K562 (cell line): ENCODE measurements around the gene N4BP2. TPM values are rescaled to one million over a fixed set of nuclear protein-coding genes. Genes with fewer than 3 reads are reported as not detected.

ENCODE experiments used
- BRD4 ChIP-seq: fragments of 200-600 bp; sonication (generic); IDR thresholded peaks from 2 replicates; pipeline ENCODE4 v1.6.1; 2017; ENCODE audit warnings: inconsistent platforms
- CREM ChIP-seq: IDR thresholded peaks from 2 replicates; pipeline ENCODE4 v1.6.1; 2014; ENCODE audit warnings: antibody characterized with exemption, low read depth
- E2F3 ChIP-seq: fragments of 250-450 bp; sonication (Bioruptor Pico); IDR thresholded peaks from 2 replicates; pipeline ENCODE4 v1.4.0; 2020; ENCODE audit warnings: mild to moderate bottlenecking
- SIRT6 ChIP-seq: IDR thresholded peaks from one replicate; pipeline ENCODE4 v1.6.1; 2012; ENCODE audit warnings: low read depth, mild to moderate bottlenecking, control low read depth, inconsistent platforms, low read length, moderate library complexity
- SMAD4 ChIP-seq: fragments of 250-450 bp; sonication (Bioruptor Pico); conservative IDR thresholded peaks from 2 replicates; pipeline ENCODE4 v1.8.0; 2021; ENCODE audit warnings: inconsistent platforms, mild to moderate bottlenecking, moderate library complexity
- SMARCE1 ChIP-seq: fragments of 450-650 bp; IDR thresholded peaks from 2 replicates; pipeline ENCODE4 v1.7.1; 2016; ENCODE audit warnings: mild to moderate bottlenecking
- STAG1 ChIP-seq: sonication (generic); formaldehyde crosslinking; IDR thresholded peaks from 2 replicates; pipeline ENCODE4 v1.5.0; 2020; ENCODE audit warnings: missing genetic modification reagents, borderline replicate concordance
- TAF1 ChIP-seq: IDR thresholded peaks from 2 replicates; pipeline ENCODE4 v1.6.1; 2011; ENCODE audit warnings: mild to moderate bottlenecking, low read length, moderate library complexity; ENCODE audit not compliant: insufficient read depth, control insufficient read depth, severe bottlenecking; ENCODE audit errors: extremely low read depth
- TOE1 ChIP-seq, 2 experiments: fragments of 450-650 bp in 1 of 2; sonication (generic) in 1 of 2; formaldehyde crosslinking in 1 of 2; IDR thresholded peaks; 2 replicates each; pipeline versions ENCODE4 v1.7.1 to v1.8.0; 2016 to 2022; ENCODE audit warnings: borderline replicate concordance in 2 of 2, mild to moderate bottlenecking in 2 of 2, antibody characterized with exemption in 1 of 2, inconsistent platforms in 1 of 2, low read depth in 1 of 2, missing genetic modification reagents in 1 of 2, moderate library complexity in 1 of 2
- polyA plus RNA-seq, 8 experiments: library from polyadenylated mRNA; depleted of rRNA in 4 of 8; stranded (reverse) in 5 of 8; unstranded in 3 of 8; fragments of >200 nt; fragmentation: Nextera tagmentation in 2 of 8; fragmentation: Illumina TruSeq in 1 of 8; extraction: Ambion mirVana in 2 of 8; extraction: Trizol in 1 of 8; gene quantifications; 2 replicates each; pipeline versions ENCODE4 v1.2.1 to v1.2.3, GENCODE V29; 2011 to 2014; ENCODE audit warnings: inconsistent platforms in 1 of 8, missing spikeins in 1 of 8
- total RNA-seq, 7 experiments: library from RNA; depleted of rRNA in 6 of 7; stranded (reverse); fragments of >200 nt in 6 of 7; fragmentation: Illumina TruSeq in 2 of 7; extraction: Trizol in 2 of 7; gene quantifications; 2 replicates each; pipeline versions ENCODE4 v1.2.1 to v1.2.3, GENCODE V29; 2011 to 2021; ENCODE audit warnings: low replicate concordance in 1 of 7
- TF ChIP-seq, protein P1 (sequence below): sonication (generic); formaldehyde crosslinking; IDR thresholded peaks from 2 replicates; pipeline ENCODE4 v1.8.0; 2023; ENCODE audit warnings: missing genetic modification reagents, mild to moderate bottlenecking, borderline replicate concordance
- TF ChIP-seq, protein P2 (sequence below): sonication (generic); formaldehyde crosslinking; IDR thresholded peaks from 2 replicates; pipeline ENCODE4 v1.8.0; 2022; ENCODE audit warnings: missing genetic modification reagents, mild to moderate bottlenecking, borderline replicate concordance
- TF ChIP-seq, protein P3 (sequence below): fragments of 250-450 bp; sonication (Bioruptor Pico); IDR thresholded peaks from 2 replicates; pipeline ENCODE4 v1.4.0; 2020

Gene N4BP2
- total and polyA plus RNA-seq, 9 of the 15 experiments (the other 6 are each of a cell fraction or from before 2014, with no cell fraction given) = 2.7 to 12.6 (median 7.6) TPM

DNA sequence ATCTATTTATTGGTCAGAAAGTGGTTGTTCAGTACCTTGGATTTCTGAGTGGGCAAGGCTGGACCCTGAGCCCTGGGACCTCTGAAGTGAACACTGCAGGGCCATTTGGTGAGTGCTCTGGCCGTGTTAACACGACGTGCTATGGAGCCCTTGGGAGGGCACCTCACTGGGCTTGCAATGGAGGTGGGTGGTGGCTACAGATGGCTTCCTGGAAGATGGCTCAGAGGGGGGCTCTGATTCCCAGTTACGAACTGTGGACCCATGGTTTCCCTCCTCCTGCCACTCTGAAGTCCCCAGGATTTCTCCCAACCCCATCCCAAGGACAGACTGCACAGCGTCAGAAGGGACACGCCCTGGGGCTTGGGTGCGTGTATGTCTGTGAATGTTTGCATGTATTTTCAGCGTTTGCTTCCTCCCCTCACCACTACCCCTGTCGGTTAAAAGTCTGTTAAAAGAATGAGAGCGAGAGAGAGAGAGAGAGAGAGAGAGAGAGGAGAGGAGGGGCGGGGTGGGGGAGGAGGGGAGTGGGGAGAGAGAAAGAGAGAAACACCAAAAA lies 136.4 kb downstream of the N4BP2 start (continued):
- TF ChIP-seq TOE1 (IDR thresholded peaks at IDR 0.05; ENCODE audit: borderline replicate concordance) = no peak
- TF ChIP-seq TOE1 (CRISPR knock-in tag; IDR thresholded peaks at IDR 0.05; ENCODE audit: borderline replicate concordance, low read depth) = no peak
- TF ChIP-seq, protein P1, sequence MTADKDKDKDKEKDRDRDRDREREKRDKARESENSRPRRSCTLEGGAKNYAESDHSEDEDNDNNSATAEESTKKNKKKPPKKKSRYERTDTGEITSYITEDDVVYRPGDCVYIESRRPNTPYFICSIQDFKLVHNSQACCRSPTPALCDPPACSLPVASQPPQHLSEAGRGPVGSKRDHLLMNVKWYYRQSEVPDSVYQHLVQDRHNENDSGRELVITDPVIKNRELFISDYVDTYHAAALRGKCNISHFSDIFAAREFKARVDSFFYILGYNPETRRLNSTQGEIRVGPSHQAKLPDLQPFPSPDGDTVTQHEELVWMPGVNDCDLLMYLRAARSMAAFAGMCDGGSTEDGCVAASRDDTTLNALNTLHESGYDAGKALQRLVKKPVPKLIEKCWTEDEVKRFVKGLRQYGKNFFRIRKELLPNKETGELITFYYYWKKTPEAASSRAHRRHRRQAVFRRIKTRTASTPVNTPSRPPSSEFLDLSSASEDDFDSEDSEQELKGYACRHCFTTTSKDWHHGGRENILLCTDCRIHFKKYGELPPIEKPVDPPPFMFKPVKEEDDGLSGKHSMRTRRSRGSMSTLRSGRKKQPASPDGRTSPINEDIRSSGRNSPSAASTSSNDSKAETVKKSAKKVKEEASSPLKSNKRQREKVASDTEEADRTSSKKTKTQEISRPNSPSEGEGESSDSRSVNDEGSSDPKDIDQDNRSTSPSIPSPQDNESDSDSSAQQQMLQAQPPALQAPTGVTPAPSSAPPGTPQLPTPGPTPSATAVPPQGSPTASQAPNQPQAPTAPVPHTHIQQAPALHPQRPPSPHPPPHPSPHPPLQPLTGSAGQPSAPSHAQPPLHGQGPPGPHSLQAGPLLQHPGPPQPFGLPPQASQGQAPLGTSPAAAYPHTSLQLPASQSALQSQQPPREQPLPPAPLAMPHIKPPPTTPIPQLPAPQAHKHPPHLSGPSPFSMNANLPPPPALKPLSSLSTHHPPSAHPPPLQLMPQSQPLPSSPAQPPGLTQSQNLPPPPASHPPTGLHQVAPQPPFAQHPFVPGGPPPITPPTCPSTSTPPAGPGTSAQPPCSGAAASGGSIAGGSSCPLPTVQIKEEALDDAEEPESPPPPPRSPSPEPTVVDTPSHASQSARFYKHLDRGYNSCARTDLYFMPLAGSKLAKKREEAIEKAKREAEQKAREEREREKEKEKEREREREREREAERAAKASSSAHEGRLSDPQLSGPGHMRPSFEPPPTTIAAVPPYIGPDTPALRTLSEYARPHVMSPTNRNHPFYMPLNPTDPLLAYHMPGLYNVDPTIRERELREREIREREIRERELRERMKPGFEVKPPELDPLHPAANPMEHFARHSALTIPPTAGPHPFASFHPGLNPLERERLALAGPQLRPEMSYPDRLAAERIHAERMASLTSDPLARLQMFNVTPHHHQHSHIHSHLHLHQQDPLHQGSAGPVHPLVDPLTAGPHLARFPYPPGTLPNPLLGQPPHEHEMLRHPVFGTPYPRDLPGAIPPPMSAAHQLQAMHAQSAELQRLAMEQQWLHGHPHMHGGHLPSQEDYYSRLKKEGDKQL (CRISPR knock-in tag) = no peak
- TF ChIP-seq, protein P2, sequence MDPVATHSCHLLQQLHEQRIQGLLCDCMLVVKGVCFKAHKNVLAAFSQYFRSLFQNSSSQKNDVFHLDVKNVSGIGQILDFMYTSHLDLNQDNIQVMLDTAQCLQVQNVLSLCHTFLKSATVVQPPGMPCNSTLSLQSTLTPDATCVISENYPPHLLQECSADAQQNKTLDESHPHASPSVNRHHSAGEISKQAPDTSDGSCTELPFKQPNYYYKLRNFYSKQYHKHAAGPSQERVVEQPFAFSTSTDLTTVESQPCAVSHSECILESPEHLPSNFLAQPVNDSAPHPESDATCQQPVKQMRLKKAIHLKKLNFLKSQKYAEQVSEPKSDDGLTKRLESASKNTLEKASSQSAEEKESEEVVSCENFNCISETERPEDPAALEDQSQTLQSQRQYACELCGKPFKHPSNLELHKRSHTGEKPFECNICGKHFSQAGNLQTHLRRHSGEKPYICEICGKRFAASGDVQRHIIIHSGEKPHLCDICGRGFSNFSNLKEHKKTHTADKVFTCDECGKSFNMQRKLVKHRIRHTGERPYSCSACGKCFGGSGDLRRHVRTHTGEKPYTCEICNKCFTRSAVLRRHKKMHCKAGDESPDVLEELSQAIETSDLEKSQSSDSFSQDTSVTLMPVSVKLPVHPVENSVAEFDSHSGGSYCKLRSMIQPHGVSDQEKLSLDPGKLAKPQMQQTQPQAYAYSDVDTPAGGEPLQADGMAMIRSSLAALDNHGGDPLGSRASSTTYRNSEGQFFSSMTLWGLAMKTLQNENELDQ = no peak
- TF ChIP-seq SMARCE1 = no peak
- peak; percentile 10; the same call in 1 of the 2 replicates for TF ChIP-seq SMAD4 (CRISPR knock-in tag)
- peak; percentile 18; the same call in 1 of the 2 replicates for TF ChIP-seq CREM
- TF ChIP-seq, protein P3, sequence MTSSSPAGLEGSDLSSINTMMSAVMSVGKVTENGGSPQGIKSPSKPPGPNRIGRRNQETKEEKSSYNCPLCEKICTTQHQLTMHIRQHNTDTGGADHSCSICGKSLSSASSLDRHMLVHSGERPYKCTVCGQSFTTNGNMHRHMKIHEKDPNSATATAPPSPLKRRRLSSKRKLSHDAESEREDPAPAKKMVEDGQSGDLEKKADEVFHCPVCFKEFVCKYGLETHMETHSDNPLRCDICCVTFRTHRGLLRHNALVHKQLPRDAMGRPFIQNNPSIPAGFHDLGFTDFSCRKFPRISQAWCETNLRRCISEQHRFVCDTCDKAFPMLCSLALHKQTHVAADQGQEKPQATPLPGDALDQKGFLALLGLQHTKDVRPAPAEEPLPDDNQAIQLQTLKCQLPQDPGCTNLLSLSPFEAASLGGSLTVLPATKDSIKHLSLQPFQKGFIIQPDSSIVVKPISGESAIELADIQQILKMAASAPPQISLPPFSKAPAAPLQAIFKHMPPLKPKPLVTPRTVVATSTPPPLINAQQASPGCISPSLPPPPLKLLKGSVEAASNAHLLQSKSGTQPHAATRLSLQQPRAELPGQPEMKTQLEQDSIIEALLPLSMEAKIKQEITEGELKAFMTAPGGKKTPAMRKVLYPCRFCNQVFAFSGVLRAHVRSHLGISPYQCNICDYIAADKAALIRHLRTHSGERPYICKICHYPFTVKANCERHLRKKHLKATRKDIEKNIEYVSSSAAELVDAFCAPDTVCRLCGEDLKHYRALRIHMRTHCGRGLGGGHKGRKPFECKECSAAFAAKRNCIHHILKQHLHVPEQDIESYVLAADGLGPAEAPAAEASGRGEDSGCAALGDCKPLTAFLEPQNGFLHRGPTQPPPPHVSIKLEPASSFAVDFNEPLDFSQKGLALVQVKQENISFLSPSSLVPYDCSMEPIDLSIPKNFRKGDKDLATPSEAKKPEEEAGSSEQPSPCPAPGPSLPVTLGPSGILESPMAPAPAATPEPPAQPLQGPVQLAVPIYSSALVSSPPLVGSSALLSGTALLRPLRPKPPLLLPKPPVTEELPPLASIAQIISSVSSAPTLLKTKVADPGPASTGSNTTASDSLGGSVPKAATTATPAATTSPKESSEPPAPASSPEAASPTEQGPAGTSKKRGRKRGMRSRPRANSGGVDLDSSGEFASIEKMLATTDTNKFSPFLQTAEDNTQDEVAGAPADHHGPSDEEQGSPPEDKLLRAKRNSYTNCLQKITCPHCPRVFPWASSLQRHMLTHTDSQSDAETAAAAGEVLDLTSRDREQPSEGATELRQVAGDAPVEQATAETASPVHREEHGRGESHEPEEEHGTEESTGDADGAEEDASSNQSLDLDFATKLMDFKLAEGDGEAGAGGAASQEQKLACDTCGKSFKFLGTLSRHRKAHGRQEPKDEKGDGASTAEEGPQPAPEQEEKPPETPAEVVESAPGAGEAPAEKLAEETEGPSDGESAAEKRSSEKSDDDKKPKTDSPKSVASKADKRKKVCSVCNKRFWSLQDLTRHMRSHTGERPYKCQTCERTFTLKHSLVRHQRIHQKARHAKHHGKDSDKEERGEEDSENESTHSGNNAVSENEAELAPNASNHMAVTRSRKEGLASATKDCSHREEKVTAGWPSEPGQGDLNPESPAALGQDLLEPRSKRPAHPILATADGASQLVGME (CRISPR knock-in tag) = no peak
- TF ChIP-seq E2F3 (CRISPR knock-in tag) = peak; percentile 37; the same call in 1 of the 2 replicates
- no peak for TF ChIP-seq STAG1 (CRISPR knock-in tag)
- TF ChIP-seq BRD4 = 0 out of 2 replicates have a peak, but pooled peaks have one; percentile 25
- no peak for TF ChIP-seq TAF1
- no peak for TF ChIP-seq SIRT6
